NCI-H2107 treated with DMSO at 0.1 percent for 48 hours (cell line): ENCODE results near the gene GRIN3B.
A peak's percentile ranks its signal among the peaks of the same experiment; 100 is the strongest.

ENCODE experiments used
- DNase-seq: peaks from one replicate; lab custom pipeline; 2025; ENCODE audit not compliant: unreplicated experiment; lab: John Stamatoyannopoulos, UW

The GRIN3B gene

GRCh38 chr19:964761-965694 is 35.2 kb upstream of the GRIN3B start:
- DNase-seq: no peak

DNA sequence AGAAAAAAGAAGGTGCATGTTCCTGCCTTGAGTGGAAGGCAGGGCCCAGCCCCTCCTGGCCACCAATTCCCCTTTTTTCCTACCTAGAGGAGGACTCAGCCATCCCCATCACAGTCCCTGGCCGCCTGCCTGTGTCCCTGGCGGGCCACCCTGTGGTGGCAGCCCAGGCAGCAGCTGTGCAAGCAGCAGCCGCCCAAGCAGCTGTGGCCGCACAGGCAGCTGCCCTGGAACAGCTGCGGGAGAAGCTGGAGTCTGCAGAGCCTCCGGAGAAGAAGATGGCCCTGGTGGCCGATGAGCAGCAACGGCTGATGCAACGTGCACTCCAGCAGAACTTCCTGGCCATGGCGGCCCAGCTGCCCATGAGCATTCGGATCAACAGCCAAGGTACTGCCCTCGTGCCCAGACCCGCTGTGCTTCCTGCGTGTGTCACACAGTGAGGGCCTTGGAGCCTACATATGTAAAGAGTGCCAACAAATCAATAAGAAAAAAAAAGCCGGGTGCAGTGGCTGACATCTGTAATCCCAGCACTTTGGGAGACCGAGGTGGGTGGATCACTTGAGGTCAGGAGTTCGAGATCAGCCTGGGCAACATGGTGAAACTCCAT is 33.6 kb upstream of the GRIN3B start:
- no peak for DNase-seq

DNA sequence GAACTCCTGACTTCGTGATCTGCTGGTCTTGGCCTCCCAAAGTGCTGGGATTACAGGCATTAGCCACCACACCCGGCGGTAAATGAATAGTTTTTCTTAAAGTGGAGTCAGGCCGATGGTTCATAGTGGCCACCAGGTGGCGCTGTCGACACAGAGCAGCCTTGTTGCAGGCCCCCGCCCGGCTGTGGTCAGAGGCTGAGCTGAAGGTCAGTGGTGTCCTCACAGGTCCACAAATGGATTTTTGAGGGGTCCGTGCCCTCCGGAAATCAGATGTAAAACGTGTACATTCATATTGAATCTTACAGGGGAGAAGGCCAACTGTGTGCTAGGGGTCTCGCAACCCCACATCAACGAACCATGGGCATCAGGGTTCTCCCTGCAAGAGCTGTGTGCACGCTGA is 29.5 kb upstream of the GRIN3B start:
- DNase-seq: no peak

- DNase-seq: no peak
These were observed 28.4 kb upstream of the GRIN3B start for GRCh38 chr19:971795-972194.

GRCh38 chr19:972281-972680 is 27.9 kb upstream of the GRIN3B start:
- DNase-seq: no peak

DNA sequence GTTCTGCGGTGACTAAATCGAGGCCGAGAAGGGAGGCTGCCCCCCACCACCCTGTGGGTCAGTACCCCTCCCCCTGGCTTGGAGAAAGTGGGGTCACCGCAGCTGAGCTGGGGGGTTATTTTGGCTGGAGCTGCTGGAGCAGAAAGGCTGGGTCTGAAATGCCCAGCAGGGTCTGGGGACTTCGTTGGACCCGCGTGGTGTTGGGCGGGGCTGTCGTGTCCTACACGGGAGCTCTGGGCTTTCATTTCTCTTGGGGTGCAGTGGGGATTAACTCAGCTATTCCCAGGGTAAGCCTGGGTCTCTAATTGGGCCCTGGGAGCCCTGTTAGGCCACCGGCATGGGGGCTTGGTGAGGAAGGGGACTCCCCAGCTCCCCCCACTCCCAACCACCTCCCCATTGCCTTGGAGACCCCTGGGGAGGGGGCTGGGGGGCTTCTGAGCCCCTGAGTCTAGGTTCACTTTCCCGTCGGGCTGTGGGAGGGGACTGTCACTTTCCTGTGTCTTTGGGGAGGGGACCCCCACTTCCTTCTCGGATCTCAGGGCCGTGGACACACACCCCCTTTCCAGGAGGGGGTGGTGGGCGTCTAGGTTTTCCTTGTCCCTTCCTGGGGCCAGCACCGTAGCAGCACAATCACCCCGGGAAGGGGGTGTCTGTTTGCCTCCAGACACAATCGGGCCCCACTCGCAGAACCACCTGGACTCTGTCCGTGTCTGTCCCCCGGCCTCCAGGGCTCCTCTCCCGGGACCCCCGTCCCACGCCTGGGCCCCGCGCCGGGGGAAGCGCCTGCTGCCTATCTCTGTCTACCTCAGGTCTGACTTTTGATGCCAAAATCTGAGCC is 26.3 kb upstream of the GRIN3B start:
- DNase-seq: no peak

DNA sequence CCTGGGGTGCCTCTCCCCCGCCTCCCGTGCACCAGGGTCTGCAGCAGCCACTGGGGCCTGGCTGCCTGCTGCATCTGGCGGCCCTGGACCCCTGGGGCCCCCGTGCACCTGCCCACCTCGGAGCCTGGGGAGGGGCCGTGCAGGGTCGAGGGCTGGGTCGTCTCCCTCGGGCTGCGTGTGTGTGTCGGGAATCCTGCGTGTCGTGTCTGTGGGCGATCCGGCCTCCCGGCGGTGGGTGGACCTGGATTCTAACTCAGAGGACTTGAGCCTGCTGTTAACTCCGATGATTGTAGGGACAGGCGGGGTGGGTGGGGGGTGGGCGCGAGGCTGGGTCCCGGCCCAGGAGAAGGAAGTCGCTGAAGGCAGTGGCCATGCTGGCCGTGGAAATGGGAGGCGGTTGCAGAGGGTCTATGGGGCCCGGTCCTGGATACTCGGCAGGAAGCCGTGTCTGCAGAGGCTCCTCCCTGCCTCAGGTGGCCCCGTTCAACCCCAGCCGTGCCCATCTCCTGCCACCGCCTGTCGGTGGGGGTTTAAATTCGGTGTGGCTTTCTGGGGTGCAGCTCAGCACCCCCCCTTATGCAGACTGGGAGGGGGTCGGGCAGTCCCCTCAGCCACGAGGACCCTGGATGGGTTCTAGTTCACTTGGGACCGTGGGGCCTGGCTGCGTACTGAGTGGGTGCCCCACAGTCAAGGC is 25.5 kb upstream of the GRIN3B start:
- no peak for DNase-seq

DNA sequence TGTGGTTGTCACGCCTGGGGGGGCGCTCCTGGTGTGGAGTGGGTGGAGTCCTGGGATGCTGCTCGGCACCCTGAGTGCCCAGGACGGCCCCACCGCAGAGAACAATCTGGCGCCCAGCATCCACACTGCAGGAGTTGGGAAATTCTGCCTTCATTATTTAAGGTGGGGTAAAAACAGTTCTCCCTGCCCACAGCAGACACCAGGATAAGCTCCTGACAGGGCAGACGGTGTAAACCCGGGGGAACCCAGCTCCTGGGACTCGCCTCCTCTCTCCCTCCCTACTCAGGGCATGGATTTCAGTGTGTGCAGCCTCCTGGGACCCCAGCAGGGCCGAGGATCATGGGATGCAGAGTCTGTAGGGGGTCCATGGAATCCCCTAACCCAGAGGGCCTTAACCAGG is 23.7 kb upstream of the GRIN3B start:
- DNase-seq: no peak

- DNase-seq: no peak
These were observed 23.2 kb upstream of the GRIN3B start for GRCh38 chr19:977058-977464.

DNA sequence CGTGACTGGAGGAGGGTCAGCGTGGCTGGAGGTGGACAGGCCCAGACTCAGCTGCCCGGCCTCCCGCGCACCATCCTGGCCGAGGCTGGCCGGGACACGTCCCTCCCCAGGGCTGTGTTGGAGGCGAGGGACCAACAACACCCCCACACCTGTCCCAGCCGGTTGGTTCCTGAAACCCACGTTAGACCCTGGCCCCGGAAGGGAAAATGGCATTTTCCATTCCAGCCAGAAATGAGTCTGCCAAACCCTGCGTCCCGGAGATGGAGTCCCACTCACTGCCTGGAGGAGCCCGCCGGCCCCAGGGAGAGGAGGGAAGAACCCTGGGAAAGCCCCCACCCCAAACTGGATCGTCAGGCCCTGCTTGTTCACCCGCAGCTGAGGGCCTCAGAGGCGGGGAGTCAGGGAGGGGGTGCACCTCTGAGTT is 20.9 kb upstream of the GRIN3B start:
- no peak for DNase-seq

DNA sequence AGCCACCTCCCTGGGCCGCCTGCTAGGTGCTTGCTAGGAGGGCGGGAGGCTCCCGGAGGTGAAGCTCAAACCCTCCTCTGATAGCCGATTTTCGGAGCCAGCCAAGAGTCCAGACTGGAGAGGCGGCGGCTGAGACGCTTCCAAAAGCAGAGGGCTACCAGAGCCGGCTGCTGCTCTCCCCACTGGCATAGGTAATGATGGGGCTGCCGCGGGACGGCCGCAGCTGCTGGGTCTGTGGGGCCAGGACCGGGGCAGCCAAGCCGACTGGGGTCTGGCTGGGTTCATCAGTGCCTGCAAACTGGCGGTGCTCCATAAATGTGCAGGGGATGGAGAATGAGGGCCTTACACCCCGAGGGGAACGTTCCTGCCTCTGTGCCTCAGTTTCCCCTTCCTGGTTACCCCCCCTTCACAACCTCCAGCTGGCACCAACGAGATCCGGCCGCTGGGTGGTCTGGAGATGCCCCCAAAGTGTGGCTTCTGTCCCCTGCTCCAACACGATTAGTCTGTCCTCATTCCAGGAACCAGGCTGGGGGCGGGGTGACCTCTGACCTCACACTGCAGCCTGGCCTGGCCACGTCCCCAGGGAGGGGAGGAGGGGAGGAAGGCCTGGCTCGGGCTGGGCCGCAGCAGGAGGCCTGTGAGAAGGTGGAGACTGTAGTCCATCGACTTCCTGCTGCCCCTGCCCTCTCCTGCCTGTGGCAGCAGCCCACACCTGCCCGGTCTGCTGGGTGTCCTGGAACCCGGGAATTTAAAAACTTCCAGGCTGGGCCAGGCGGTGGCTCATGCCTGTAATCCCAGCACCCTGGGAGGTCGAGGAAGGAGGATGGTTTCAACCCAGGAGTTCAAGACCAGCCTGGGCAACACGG is 19.9 kb upstream of the GRIN3B start:
- DNase-seq: no peak

DNA sequence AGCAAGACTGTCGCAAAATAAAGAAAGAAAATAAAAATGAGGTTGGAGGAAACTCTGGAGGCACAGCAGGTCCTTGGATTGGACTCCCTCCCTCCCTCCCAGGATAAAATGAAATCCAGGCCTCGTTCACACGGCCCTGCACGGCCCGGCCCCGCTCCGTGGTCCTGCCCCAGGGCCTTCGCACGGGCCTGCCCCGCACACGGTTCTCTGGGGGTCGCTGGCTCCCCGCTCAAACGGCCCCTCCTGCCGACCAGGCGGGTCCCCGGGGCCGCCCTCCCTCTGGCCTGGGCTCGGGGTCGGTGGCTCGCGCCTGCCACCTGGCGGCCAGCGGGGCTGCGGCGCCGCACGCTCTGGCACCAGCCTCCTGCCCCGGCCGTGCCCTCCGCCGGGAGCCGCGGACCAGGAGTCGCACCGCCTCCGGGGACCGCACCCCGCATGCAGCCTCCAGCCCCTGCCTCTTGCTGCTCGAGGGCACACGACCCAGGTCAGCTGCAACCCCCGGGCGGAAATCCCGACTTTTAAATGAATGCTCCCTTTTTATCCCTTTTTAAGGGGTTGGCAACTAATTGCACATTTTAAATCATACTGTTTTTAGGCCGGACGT is 17.6 kb upstream of the GRIN3B start:
- no peak for DNase-seq

DNA sequence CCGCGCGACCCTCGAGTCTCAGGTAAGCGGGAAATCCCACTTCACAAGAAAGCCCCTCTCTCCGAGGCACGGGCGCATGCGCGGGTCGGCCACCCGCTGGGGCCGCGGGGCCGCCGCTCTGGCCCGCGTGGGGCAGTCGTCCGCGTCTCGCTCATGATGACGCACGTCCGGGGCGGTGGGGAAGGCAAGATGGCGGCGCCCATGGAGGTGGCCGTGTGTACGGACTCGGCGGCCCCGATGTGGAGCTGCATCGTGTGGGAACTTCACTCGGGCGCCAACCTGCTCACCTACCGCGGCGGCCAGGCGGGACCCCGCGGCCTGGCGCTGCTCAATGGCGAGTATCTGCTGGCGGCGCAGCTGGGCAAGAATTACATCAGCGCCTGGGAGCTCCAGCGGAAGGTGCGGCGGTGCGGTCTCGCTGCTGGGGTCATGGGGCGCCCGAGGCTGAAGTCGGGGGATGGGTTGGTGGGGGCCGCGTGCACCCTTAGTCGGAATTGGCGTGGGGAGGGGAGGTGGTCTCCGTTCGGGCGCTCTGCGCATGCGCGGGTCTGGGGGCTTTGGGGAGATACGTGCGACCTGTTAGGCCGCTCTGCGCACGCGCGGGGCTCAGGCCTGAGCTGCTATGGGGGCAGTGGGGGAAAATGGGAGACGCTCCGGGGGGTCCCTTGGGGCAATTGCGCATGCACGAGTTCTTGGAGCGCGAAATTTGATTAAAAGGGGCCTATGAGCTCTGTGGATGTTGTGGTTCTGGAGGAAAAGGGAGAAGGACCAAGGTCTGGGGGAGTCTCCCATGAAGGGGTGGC is 15.9 kb upstream of the GRIN3B start, which contains the start of gene WDR18:
Gene WDR18 (plus strand): TSS at position 181 of the 803 bp plus-strand sequence. CDS start 9 bp downstream, at position 190.
- peak; percentile 62 for DNase-seq

DNA sequence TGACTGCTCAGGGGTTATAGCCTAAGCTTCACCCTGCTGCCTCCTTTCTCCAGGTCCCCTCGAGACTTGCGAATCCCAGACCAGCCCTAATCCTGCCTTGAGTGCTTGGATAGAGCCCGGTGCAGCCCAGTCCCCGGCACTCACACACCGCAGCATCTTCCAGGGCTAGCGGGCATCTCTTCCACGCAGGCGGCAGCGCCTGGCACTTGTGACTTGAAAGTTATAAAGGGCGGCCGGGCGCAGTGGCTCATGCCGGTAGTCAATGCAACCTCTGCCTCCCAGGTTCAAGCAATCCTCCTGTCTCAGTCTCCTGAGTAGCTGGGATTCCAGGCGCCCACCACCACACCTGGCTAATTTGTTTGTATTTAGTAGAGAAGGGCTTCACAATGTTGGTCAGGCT is 14.1 kb upstream of the GRIN3B start:
- no peak for DNase-seq

GRCh38 chr19:988081-988480 is 12.1 kb upstream of the GRIN3B start:
- DNase-seq: no peak

DNA sequence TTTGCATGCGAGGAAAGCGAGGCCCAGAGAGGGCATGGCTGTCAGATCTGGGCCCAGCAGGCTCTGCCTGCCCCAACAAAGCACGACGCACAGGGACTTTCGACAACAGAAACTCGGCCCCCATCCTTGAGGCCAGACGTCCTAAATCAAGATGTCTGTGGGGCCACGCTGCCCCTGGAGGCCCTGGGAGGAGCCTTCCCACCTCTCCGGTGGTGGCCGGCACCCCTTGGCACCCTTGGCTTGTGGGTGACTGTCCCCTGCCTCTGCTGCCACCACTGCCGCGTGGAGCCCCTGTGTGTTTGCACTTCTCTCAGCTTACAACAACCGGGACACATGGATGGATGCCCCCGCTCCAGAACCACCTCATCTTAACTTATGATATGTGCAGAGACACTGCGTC is 11.7 kb upstream of the GRIN3B start:
- DNase-seq: no peak

DNA sequence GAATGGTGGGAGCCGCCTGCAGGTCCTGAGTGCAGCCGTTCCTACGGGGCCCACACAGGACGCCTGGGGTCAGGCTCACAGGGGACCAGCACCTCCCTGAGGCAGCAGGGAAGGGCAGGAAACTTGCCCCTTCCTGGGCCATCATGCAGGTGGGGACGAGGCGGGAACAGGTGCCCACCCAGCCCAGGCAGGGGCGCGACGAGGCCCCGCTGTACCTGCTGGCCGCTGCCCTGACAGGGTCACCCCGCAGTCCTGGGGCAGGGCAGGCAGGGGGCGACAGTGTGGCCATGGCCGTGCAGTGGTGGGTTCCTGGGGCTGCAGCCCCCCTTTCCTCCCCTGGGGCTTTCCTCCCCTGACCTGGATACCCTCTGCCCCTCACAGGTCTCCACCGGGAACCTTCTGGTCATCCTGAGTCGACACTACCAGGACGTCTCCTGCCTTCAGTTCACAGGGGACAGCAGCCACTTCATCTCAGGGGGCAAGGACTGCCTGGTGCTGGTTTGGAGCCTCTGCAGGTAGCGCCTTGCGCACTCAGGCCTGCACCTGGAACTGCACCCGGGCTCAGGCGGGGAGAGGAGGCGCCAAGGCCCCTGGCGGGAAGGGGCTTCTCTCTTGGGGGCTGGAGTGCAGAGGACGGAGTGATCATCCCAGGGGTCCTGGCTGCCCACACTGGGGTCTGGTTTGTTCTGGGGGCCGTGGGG is 10.7 kb upstream of the GRIN3B start:
- no peak for DNase-seq

DNA sequence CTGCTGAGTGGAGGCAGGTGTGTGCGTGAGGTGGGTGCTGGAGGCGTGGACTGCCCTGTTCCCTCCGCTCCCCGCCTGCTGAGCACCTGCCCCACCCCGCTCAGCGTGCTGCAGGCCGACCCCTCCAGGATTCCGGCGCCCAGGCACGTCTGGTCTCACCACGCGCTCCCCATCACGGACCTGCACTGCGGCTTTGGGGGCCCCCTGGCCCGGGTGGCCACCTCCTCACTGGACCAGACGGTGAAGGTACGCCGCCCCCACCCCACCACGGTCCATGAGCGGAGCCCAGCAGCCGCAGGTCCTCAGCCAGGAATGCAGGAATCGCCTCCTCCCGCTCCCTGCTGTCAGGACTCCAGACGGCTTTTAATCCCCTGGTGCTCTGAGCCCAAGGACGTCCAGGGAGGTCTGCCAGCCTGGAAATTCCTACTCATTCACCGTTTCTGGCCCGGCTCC is 10.1 kb upstream of the GRIN3B start:
- no peak for DNase-seq
